CD4-positive, alpha-beta T cell (primary cell): ENCODE results near the gene AREG. TPM values are rescaled to one million over a fixed set of nuclear protein-coding genes. Genes with fewer than 3 reads are reported as not detected.

ENCODE experiments used
- ATAC-seq: fragments of 200-7000 bp; cut with Tn5 transposase; one replicate; pipeline ENCODE4 v1.10.0; 2022; ENCODE audit warnings: mild to moderate bottlenecking; ENCODE audit not compliant: poor library complexity
- CTCF ChIA-PET: fragments of 350-600 bp; sonication (Branson Sonifier 250); formaldehyde crosslinking; loops from one replicate; lab custom pipeline; 2021; ENCODE audit warnings: antibody characterized with exemption, inconsistent platforms; lab: Charles Lee
- POLR2A ChIA-PET: fragments of 350-600 bp; sonication (Branson Sonifier 250); formaldehyde crosslinking; loops from one replicate; lab custom pipeline; 2021; ENCODE audit warnings: antibody characterized with exemption, inconsistent platforms; lab: Charles Lee
- DNase-seq, 14 experiments: peaks; one replicate each; pipeline ENCODE4 v3.0.0-alpha.2; 2013 to 2020; ENCODE audit warnings: mixed read lengths in 2 of 14
- H3K27ac ChIP-seq, 2 donors: one replicate each; pipeline versions ENCODE4 v1.5.1 to v1.7.0; 2013; ENCODE audit warnings: low read length in 2 of 2, low read depth in 1 of 2, mild to moderate bottlenecking in 1 of 2
- H3K27me3 ChIP-seq, 2 experiments: 1 replicate in 1 of 2; 2 replicates in 1 of 2; pipeline versions ENCODE4 v1.6.1 to v1.7.0; 2013; ENCODE audit warnings: low read length in 2 of 2, control low read depth in 1 of 2, mild to moderate bottlenecking in 1 of 2, moderate library complexity in 1 of 2; ENCODE audit not compliant: insufficient read depth in 2 of 2, control insufficient read depth in 1 of 2
- H3K36me3 ChIP-seq: one replicate; pipeline ENCODE4 v1.6.1; 2013; ENCODE audit warnings: low read length, control low read depth; ENCODE audit not compliant: insufficient read depth
- H3K4me1 ChIP-seq: one replicate; pipeline ENCODE4 v1.6.1; 2013; ENCODE audit warnings: low read length, control low read depth; ENCODE audit not compliant: insufficient read depth
- H3K4me3 ChIP-seq: one replicate; pipeline ENCODE4 v1.5.1; 2013; ENCODE audit warnings: mild to moderate bottlenecking, low read length, moderate library complexity
- H3K9me3 ChIP-seq, 2 experiments: 1 replicate in 1 of 2; 2 replicates in 1 of 2; pipeline versions ENCODE4 v1.6.1 to v1.7.0; 2013; ENCODE audit warnings: low read length in 2 of 2, mild to moderate bottlenecking in 2 of 2, control low read depth in 1 of 2, moderate library complexity in 1 of 2; ENCODE audit not compliant: control insufficient read depth in 1 of 2, insufficient read depth in 1 of 2
- H3K27ac Mint-ChIP-seq: one replicate; pipeline ENCODE4 v1.8.0; 2020; ENCODE audit warnings: mixed read lengths
- H3K27me3 Mint-ChIP-seq: one replicate; pipeline ENCODE4 v1.8.0; 2021; ENCODE audit warnings: mixed read lengths
- H3K36me3 Mint-ChIP-seq: one replicate; pipeline ENCODE4 v1.8.0; 2021; ENCODE audit warnings: low read depth, mixed read lengths
- H3K4me1 Mint-ChIP-seq: one replicate; pipeline ENCODE4 v1.8.0; 2021; ENCODE audit warnings: low read depth, mixed read lengths
- H3K4me3 Mint-ChIP-seq: one replicate; pipeline ENCODE4 v1.8.0; 2020; ENCODE audit warnings: mild to moderate bottlenecking, mixed read lengths
- H3K9me3 Mint-ChIP-seq: one replicate; pipeline ENCODE4 v1.8.0; 2020; ENCODE audit warnings: mixed read lengths
- CTCF ChIP-seq: fragments of 200-600 bp; IDR thresholded peaks from one replicate; pipeline ENCODE4 v1.8.0; 2022; ENCODE audit warnings: antibody characterized with exemption, mild to moderate bottlenecking
- intact Hi-C, 2 experiments: fragments of 100-400 bp; cut with DNase I in 1 of 2; cut with micrococcal nuclease in 1 of 2; formaldehyde crosslinking; loops; one replicate each; pipeline versions ENCODE4 v1.15.1 to v1.9.0; 2023 to 2025; cut with DNase I, micrococcal nuclease
- total RNA-seq, 174 experiments: library from RNA in 2 of 174; stranded (reverse) in 2 of 174; gene quantifications; one replicate each; pipeline ENCODE4 v1.2.3 and lab custom pipeline; 2021 to 2026

Gene AREG
- total RNA-seq, 2 experiments from 2014 or later = 57.9 to 63.8 TPM

DNA sequence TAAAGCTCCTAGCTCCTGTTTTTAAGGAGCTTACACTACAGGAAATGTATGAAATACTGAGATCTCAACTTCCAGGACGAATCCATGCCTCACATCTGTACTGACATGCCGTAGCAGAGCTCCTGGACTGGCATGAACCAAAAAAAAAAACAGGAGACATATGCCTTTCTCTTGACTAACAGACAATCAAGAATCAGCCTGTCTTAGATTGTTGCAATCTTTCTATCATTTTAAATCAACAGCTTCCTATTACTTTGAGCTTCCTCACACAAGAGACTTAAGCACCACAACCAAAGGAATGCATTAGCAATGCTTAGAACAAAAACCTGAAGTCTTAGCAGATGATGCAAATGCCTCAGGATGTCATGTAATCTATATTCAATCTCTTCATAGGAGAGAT lies 34.7 kb upstream of the AREG start:
- H3K9me3 Mint-ChIP-seq = no peaks in the 10 kb centered on the region
- intact Hi-C loops = no loop called here
- no peak for TF ChIP-seq CTCF
- H3K27ac Mint-ChIP-seq = no peak overlapping the region
- H3K4me3 Mint-ChIP-seq = no peak overlapping the region
- no peaks in the 10 kb centered on the region for H3K27me3 Mint-ChIP-seq
- H3K36me3 Mint-ChIP-seq = no peaks in the 10 kb centered on the region
- no peak overlapping the region for H3K27ac ChIP-seq
- H3K27me3 ChIP-seq = no peaks in the 10 kb centered on the region
- CTCF ChIA-PET = no interaction called here
- no peaks in the 10 kb centered on the region for H3K9me3 ChIP-seq
- no peaks in the 10 kb centered on the region for H3K36me3 ChIP-seq
- DNase-seq (no peak), ATAC-seq (no peak)
- H3K4me3 ChIP-seq = no peak overlapping the region
- H3K4me1 ChIP-seq = no peaks in the 10 kb centered on the region
- POLR2A ChIA-PET = interaction anchor here (0.6 kb wide), 1 partner anchor 12 kb away, joined by 4 read pairs; no protein-coding TSS in a partner anchor
- H3K4me1 Mint-ChIP-seq = no peaks in the 10 kb centered on the region

- DNase-seq = no peak
- CTCF ChIA-PET = no interaction called here
- intact Hi-C loops = no loop called here
- ATAC-seq = no peak
- Histone ChIP-seq H3K36me3 (no peaks in the 10 kb centered on the region), H3K9me3 (no peaks in the 10 kb centered on the region), H3K4me1 (no peaks in the 10 kb centered on the region), H3K27ac (no peak overlapping the region), H3K4me3 (no peak overlapping the region), H3K27me3 (no peaks in the 10 kb centered on the region)
- no peaks in the 10 kb centered on the region for H3K9me3 Mint-ChIP-seq
- POLR2A ChIA-PET = no interaction called here
- H3K36me3 Mint-ChIP-seq = no peaks in the 10 kb centered on the region
- no peaks in the 10 kb centered on the region for H3K4me1 Mint-ChIP-seq
- H3K4me3 Mint-ChIP-seq = no peak overlapping the region
- no peaks in the 10 kb centered on the region for H3K27me3 Mint-ChIP-seq
- TF ChIP-seq CTCF = no peak
- H3K27ac Mint-ChIP-seq = no peak overlapping the region
Measured at GRCh38 chr4:74412225-74412624, 32.7 kb upstream of the AREG start.

- POLR2A ChIA-PET = no interaction called here
- Histone ChIP-seq H3K9me3 (no peaks in the 10 kb centered on the region), H3K36me3 (no peaks in the 10 kb centered on the region), H3K4me1 (no peaks in the 10 kb centered on the region), H3K4me3 (no peak overlapping the region), H3K27me3 (no peaks in the 10 kb centered on the region), H3K27ac (no peak overlapping the region)
- no peak for TF ChIP-seq CTCF
- H3K36me3 Mint-ChIP-seq = no peaks in the 10 kb centered on the region
- DNase-seq (no peak), ATAC-seq (no peak)
- H3K9me3 Mint-ChIP-seq = no peaks in the 10 kb centered on the region
- intact Hi-C loops = no loop called here
- no peak overlapping the region for H3K27ac Mint-ChIP-seq
- H3K4me3 Mint-ChIP-seq = no peak overlapping the region
- H3K27me3 Mint-ChIP-seq = peaks cover 7% of the 10 kb centered on the region
- CTCF ChIA-PET = no interaction called here
- H3K4me1 Mint-ChIP-seq = no peaks in the 10 kb centered on the region
Measured at GRCh38 chr4:74413265-74413664, 31.7 kb upstream of the AREG start.
